GM12892 (cell line): ENCODE measurements around the gene SQSTM1.

Source experiments
- DNase-seq: peaks from one replicate; pipeline ENCODE4 v3.0.0; 2011; ENCODE audit not compliant: insufficient read length
- FAIRE-seq: peaks from 2 replicates; lab custom pipeline; 2011; peaks lifted over from hg19 to GRCh38; lab: Jason Lieb, UNC
- POLR2A ChIP-seq: IDR thresholded peaks from 2 replicates; pipeline ENCODE4 v1.6.1; 2011; ENCODE audit warnings: low read depth, low read length, control low read depth
- POLR2AphosphoS5 ChIP-seq: IDR thresholded peaks from 2 replicates; pipeline ENCODE4 v1.6.1; 2011; ENCODE audit warnings: low read depth, low read length, control low read depth
- TAF1 ChIP-seq: IDR thresholded peaks from 2 replicates; pipeline ENCODE4 v1.6.1; 2011; ENCODE audit warnings: low read depth, mild to moderate bottlenecking, control low read depth, low read length, borderline replicate concordance

SQSTM1 gene

GRCh38 chr5:179821298-179822058 is 773 bp downstream of the SQSTM1 start:
- TF ChIP-seq TAF1 (no peak), POLR2AphosphoS5 (0 out of 2 replicates have a peak, but pooled peaks have one; percentile 54), POLR2A (peak; percentile 69; the same call in 1 of the 2 replicates)
- DNase-seq, result peak; percentile 96
- FAIRE-seq, result peak; percentile 95

GRCh38 chr5:179822059-179822432 is 1.3 kb downstream of the SQSTM1 start:
- TF ChIP-seq POLR2A (no peak), POLR2AphosphoS5 (peak; percentile 19; the same call in 1 of the 2 replicates)
- DNase-seq, result no peak
- no peak for FAIRE-seq

- no peak for DNase-seq
Observed at GRCh38 chr5:179822444-179822990, 1.8 kb downstream of the SQSTM1 start.

GRCh38 chr5:179823937-179824744 is 3.4 kb downstream of the SQSTM1 start:
- FAIRE-seq, result no peak
- DNase-seq, result no peak
- TF ChIP-seq POLR2AphosphoS5 (peak; percentile 26), POLR2A (no peak)

More at GRCh38 chr5:179822444-179822990, 1.8 kb downstream of the SQSTM1 start:
- TF ChIP-seq TAF1 (no peak), POLR2AphosphoS5 (no peak), POLR2A (no peak)
- no peak for FAIRE-seq

- no peak for FAIRE-seq
- TF ChIP-seq TAF1 (no peak), POLR2A (peak; percentile 55; the same call in 1 of the 2 replicates)
- no peak for DNase-seq
Observed at GRCh38 chr5:179824745-179825112, 4.0 kb downstream of the SQSTM1 start.

GRCh38 chr5:179825655-179826182 is 5.0 kb downstream of the SQSTM1 start:
- no peak for FAIRE-seq
- no peak for TF ChIP-seq POLR2AphosphoS5
- TF ChIP-seq POLR2A, result no peak
- no peak for TF ChIP-seq TAF1
- DNase-seq, result no peak

- TF ChIP-seq POLR2AphosphoS5 (no peak), POLR2A (0 out of 2 replicates have a peak, but pooled peaks have one; percentile 27), TAF1 (no peak)
- no peak for FAIRE-seq
- no peak for DNase-seq
Observed at GRCh38 chr5:179827680-179828079, 7.0 kb downstream of the SQSTM1 start.

GRCh38 chr5:179828756-179829421 is 8.2 kb downstream of the SQSTM1 start:
- DNase-seq (no peak), FAIRE-seq (no peak)
- TF ChIP-seq POLR2AphosphoS5 (peak; percentile 51; the same call in 1 of the 2 replicates), TAF1 (no peak)

- FAIRE-seq, result no peak
- DNase-seq, result no peak
- TF ChIP-seq TAF1 (no peak), POLR2A (no peak), POLR2AphosphoS5 (no peak)
Observed at GRCh38 chr5:179829732-179830435, 9.2 kb downstream of the SQSTM1 start.

GRCh38 chr5:179830818-179831468 is 10.2 kb downstream of the SQSTM1 start:
- DNase-seq (no peak), FAIRE-seq (no peak)

More at GRCh38 chr5:179830818-179831468, 10.2 kb downstream of the SQSTM1 start:
- no peak for TF ChIP-seq POLR2A
- TF ChIP-seq POLR2AphosphoS5, result no peak; the same call in 1 of the 2 replicates
- TF ChIP-seq TAF1, result no peak
